SU-DHL-6 (cell line): ENCODE measurements around the gene EYS.

ENCODE experiments used
- H2AFZ ChIP-seq: fragments of 200-600 bp; sonication (generic); 2 replicates; pipeline ENCODE4 v1.6.1; 2014; ENCODE audit warnings: low read depth, mild to moderate bottlenecking, moderate library complexity, mixed read lengths, antibody characterized with exemption, low read length; ENCODE audit not compliant: severe bottlenecking
- H3F3A ChIP-seq: fragments of 200-600 bp; shearing (Covaris generic); 2 replicates; pipeline ENCODE4 v1.6.0; 2016; ENCODE audit warnings: antibody characterized with exemption, mild to moderate bottlenecking; ENCODE audit not compliant: insufficient read depth
- H3K27ac ChIP-seq: fragments of 200-600 bp; sonication (generic); 2 replicates; pipeline ENCODE4 v1.5.1; 2016; ENCODE audit warnings: low read depth, mild to moderate bottlenecking, low read length, moderate library complexity, mixed read lengths
- H3K27me3 ChIP-seq: fragments of 200-600 bp; sonication (generic), shearing (Covaris generic); 2 replicates; pipeline ENCODE4 v1.6.0; 2014; ENCODE audit warnings: mild to moderate bottlenecking, low read length
- H3K36me3 ChIP-seq: fragments of 200-600 bp; sonication (generic); 2 replicates; pipeline ENCODE4 v1.6.1; 2014; ENCODE audit warnings: mild to moderate bottlenecking, low read length, mixed read lengths
- H3K4me2 ChIP-seq: fragments of 300-600, 200-600 bp; shearing (Covaris generic), sonication (generic); 2 replicates; pipeline ENCODE4 v1.6.0; 2014; ENCODE audit warnings: low read length, low read depth, mild to moderate bottlenecking; ENCODE audit not compliant: poor library complexity, severe bottlenecking
- H3K4me3 ChIP-seq: fragments of 200-600 bp; sonication (generic); 2 replicates; pipeline ENCODE4 v1.5.1; 2014; ENCODE audit warnings: antibody characterized with exemption, low read length, mild to moderate bottlenecking, mixed read lengths; ENCODE audit not compliant: insufficient read depth, poor library complexity, severe bottlenecking
- H3K79me2 ChIP-seq: fragments of 200-600 bp; sonication (generic); 2 replicates; pipeline ENCODE4 v1.6.1; 2014; ENCODE audit warnings: mild to moderate bottlenecking, low read length, moderate library complexity; ENCODE audit not compliant: insufficient read depth
- H3K9ac ChIP-seq: fragments of 200-600 bp; sonication (generic); 2 replicates; pipeline ENCODE4 v1.7.0; 2014; ENCODE audit warnings: mild to moderate bottlenecking, low read length
- H3K9me2 ChIP-seq: fragments of 200-600 bp; sonication (generic); replicated peaks from 2 replicates; pipeline ENCODE4 v1.6.1; 2014; ENCODE audit warnings: low read length; ENCODE audit not compliant: insufficient read depth
- H3K9me3 ChIP-seq: fragments of 200-600 bp; sonication (generic); 2 replicates; pipeline ENCODE4 v1.6.1; 2014; ENCODE audit warnings: low read length, mixed read lengths; ENCODE audit not compliant: insufficient read depth
- H4K20me1 ChIP-seq: fragments of 200-600 bp; sonication (generic); 2 replicates; pipeline ENCODE4 v1.6.1; 2014; ENCODE audit warnings: low read depth, mild to moderate bottlenecking, antibody characterized with exemption, low read length, moderate library complexity, mixed read lengths
- EZH2phosphoT487 ChIP-seq: fragments of 200-600 bp; sonication (generic), shearing (Covaris generic); conservative IDR thresholded peaks from 2 replicates; pipeline ENCODE4 v1.6.1; 2018; ENCODE audit warnings: mild to moderate bottlenecking, antibody characterized with exemption, low read length, moderate library complexity, mixed read lengths
- TF ChIP-seq, protein P1 (sequence below): fragments of 200-600 bp; sonication (generic); IDR thresholded peaks from one replicate; pipeline ENCODE4 v1.5.1; 2017; ENCODE audit warnings: antibody characterized with exemption, mild to moderate bottlenecking, low read length, moderate library complexity; ENCODE audit not compliant: insufficient read depth, poor library complexity, severe bottlenecking

Gene EYS

DNA sequence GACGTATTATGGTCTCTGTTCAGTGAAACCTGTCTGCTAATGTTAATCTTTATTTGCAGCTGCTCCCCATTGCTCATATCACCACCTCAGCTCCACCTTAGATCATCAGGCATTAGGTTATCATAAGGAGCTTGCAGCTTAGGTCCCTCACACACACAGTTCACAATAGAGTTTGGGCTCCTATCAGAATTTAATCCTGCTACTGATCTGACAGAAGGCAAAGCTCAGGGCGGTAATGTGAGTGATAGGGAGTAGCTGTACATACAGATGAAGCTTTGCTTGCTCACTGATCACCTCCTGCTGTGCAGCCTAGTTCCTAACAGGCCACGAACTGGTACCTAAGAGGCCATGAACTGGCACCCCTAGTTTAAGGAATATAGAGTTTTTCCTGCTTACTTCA is 989.7 kb downstream of the EYS start:
- Histone ChIP-seq H2AFZ (no peak overlapping the region), H3K4me2 (no peak overlapping the region), H3K79me2 (no peaks in the 10 kb centered on the region), H3K36me3 (no peaks in the 10 kb centered on the region), H3K9ac (no peak overlapping the region), H3K27me3 (no peaks in the 10 kb centered on the region), H3F3A (no peaks in the 10 kb centered on the region), H3K4me3 (no peak overlapping the region), H3K9me3 (no peaks in the 10 kb centered on the region), H4K20me1 (no peaks in the 10 kb centered on the region), H3K27ac (no peak overlapping the region), H3K9me2 (no peaks in the 10 kb centered on the region)
- no peak for TF ChIP-seq EZH2phosphoT487
- TF ChIP-seq, protein P1, sequence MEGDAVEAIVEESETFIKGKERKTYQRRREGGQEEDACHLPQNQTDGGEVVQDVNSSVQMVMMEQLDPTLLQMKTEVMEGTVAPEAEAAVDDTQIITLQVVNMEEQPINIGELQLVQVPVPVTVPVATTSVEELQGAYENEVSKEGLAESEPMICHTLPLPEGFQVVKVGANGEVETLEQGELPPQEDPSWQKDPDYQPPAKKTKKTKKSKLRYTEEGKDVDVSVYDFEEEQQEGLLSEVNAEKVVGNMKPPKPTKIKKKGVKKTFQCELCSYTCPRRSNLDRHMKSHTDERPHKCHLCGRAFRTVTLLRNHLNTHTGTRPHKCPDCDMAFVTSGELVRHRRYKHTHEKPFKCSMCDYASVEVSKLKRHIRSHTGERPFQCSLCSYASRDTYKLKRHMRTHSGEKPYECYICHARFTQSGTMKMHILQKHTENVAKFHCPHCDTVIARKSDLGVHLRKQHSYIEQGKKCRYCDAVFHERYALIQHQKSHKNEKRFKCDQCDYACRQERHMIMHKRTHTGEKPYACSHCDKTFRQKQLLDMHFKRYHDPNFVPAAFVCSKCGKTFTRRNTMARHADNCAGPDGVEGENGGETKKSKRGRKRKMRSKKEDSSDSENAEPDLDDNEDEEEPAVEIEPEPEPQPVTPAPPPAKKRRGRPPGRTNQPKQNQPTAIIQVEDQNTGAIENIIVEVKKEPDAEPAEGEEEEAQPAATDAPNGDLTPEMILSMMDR, result no peak

GRCh38 chr6:64715624-64716023 is 991.4 kb downstream of the EYS start:
- no peaks in the 10 kb centered on the region for H3F3A ChIP-seq
- no peak for TF ChIP-seq EZH2phosphoT487
- TF ChIP-seq, protein P1, result no peak
- no peak overlapping the region for H3K4me3 ChIP-seq
- H3K27ac ChIP-seq, result no peak overlapping the region
- H3K79me2 ChIP-seq, result no peaks in the 10 kb centered on the region
- H2AFZ ChIP-seq, result no peak overlapping the region
- H4K20me1 ChIP-seq, result no peaks in the 10 kb centered on the region
- no peaks in the 10 kb centered on the region for H3K9me2 ChIP-seq
- no peaks in the 10 kb centered on the region for H3K27me3 ChIP-seq
- H3K9ac ChIP-seq, result no peak overlapping the region
- no peak overlapping the region for H3K4me2 ChIP-seq
- no peaks in the 10 kb centered on the region for H3K9me3 ChIP-seq
- H3K36me3 ChIP-seq, result no peaks in the 10 kb centered on the region

GRCh38 chr6:64714073-64714472 is 993.0 kb downstream of the EYS start:
- Histone ChIP-seq H3K9me3 (no peaks in the 10 kb centered on the region), H3K4me3 (no peak overlapping the region), H3K27ac (no peak overlapping the region), H3K36me3 (no peaks in the 10 kb centered on the region), H2AFZ (no peak overlapping the region), H3K9ac (no peak overlapping the region), H3K9me2 (no peaks in the 10 kb centered on the region), H3K4me2 (no peak overlapping the region), H3K27me3 (no peaks in the 10 kb centered on the region), H4K20me1 (no peaks in the 10 kb centered on the region), H3F3A (no peaks in the 10 kb centered on the region), H3K79me2 (no peaks in the 10 kb centered on the region)
- TF ChIP-seq, protein P1, result no peak
- no peak for TF ChIP-seq EZH2phosphoT487
